DND-41 (cell line): ENCODE data around the gene OTOGL.

Experiments used
- ATAC-seq: fragments of 200-7000 bp; cut with Tn5 transposase; 3 replicates; pipeline ENCODE4 v1.9.1; 2021; ENCODE audit warnings: low read depth; ENCODE audit not compliant: insufficient read depth
- DNase-seq: peaks from one replicate; pipeline ENCODE4 v3.0.0-alpha.2; 2020
- H2AFZ ChIP-seq: 2 replicates; pipeline ENCODE4 v1.6.0; 2012; ENCODE audit warnings: low read depth, low read length
- H3K27ac ChIP-seq: 2 replicates; pipeline ENCODE4 v1.5.1; 2012; ENCODE audit warnings: low read length, inconsistent platforms
- H3K27me3 ChIP-seq: fragments of 200-600 bp; sonication (generic); 2 replicates; pipeline ENCODE4 v1.6.0; 2012; ENCODE audit warnings: low read length, mild to moderate bottlenecking, inconsistent platforms; ENCODE audit not compliant: insufficient read depth, poor library complexity
- H3K36me3 ChIP-seq: 2 replicates; pipeline ENCODE4 v1.5.1; 2012; ENCODE audit warnings: low read length, inconsistent platforms; ENCODE audit not compliant: insufficient read depth
- H3K4me1 ChIP-seq: 2 replicates; pipeline ENCODE4 v1.5.1; 2012; ENCODE audit warnings: mild to moderate bottlenecking, low read length; ENCODE audit not compliant: insufficient read depth
- H3K4me2 ChIP-seq: 2 replicates; pipeline ENCODE4 v1.6.0; 2012; ENCODE audit warnings: mild to moderate bottlenecking, moderate library complexity, low read length, inconsistent platforms; ENCODE audit not compliant: insufficient read depth
- H3K4me3 ChIP-seq, 2 experiments: fragments of 200-600 bp in 1 of 2; shearing (Covaris generic) in 1 of 2; 2 replicates each; pipeline ENCODE4 v1.5.1; 2012 to 2016; ENCODE audit warnings: inconsistent platforms in 2 of 2, low read length in 2 of 2, mild to moderate bottlenecking in 2 of 2, low read depth in 1 of 2, moderate library complexity in 1 of 2
- H3K79me2 ChIP-seq: 2 replicates; pipeline ENCODE4 v1.6.0; 2012; ENCODE audit warnings: low read length, inconsistent platforms; ENCODE audit not compliant: insufficient read depth
- H3K9ac ChIP-seq: 2 replicates; pipeline ENCODE4 v1.6.0; 2012; ENCODE audit warnings: low read depth, mild to moderate bottlenecking, inconsistent platforms, low read length, moderate library complexity
- H3K9me3 ChIP-seq: 2 replicates; pipeline ENCODE4 v1.5.1; 2012; ENCODE audit warnings: low read length, moderate library complexity, mild to moderate bottlenecking, inconsistent platforms; ENCODE audit not compliant: insufficient read depth, severe bottlenecking
- H4K20me1 ChIP-seq: 2 replicates; pipeline ENCODE4 v1.6.0; 2012; ENCODE audit warnings: low read length; ENCODE audit not compliant: insufficient read depth
- EZH2 ChIP-seq: IDR thresholded peaks from 3 replicates; pipeline ENCODE4 v1.6.1; 2012; ENCODE audit warnings: borderline replicate concordance, low read depth, mild to moderate bottlenecking, moderate library complexity, low read length, inconsistent platforms; ENCODE audit not compliant: severe bottlenecking
- TF ChIP-seq, protein P1 (sequence below): IDR thresholded peaks from 2 replicates; pipeline ENCODE4 v1.5.1; 2012; ENCODE audit warnings: borderline replicate concordance, low read length, moderate library complexity, mild to moderate bottlenecking; ENCODE audit not compliant: poor library complexity, severe bottlenecking; ENCODE audit errors: extremely low read depth

Gene OTOGL

GRCh38 chr12:80332827-80333226, 233.5 kb downstream of the OTOGL start:
- H4K20me1 ChIP-seq = no peaks in the 10 kb centered on the region
- H3K4me1 ChIP-seq = no peaks in the 10 kb centered on the region
- no peak overlapping the region for H2AFZ ChIP-seq
- no peak overlapping the region for H3K9ac ChIP-seq
- ATAC-seq (no peak), DNase-seq (no peak)
- no peak overlapping the region for H3K4me2 ChIP-seq
- H3K4me3 ChIP-seq = no peak overlapping the region
- no peaks in the 10 kb centered on the region for H3K27me3 ChIP-seq
- H3K9me3 ChIP-seq = no peaks in the 10 kb centered on the region
- no peaks in the 10 kb centered on the region for H3K79me2 ChIP-seq
- H3K36me3 ChIP-seq = no peaks in the 10 kb centered on the region
- TF ChIP-seq, protein P1, sequence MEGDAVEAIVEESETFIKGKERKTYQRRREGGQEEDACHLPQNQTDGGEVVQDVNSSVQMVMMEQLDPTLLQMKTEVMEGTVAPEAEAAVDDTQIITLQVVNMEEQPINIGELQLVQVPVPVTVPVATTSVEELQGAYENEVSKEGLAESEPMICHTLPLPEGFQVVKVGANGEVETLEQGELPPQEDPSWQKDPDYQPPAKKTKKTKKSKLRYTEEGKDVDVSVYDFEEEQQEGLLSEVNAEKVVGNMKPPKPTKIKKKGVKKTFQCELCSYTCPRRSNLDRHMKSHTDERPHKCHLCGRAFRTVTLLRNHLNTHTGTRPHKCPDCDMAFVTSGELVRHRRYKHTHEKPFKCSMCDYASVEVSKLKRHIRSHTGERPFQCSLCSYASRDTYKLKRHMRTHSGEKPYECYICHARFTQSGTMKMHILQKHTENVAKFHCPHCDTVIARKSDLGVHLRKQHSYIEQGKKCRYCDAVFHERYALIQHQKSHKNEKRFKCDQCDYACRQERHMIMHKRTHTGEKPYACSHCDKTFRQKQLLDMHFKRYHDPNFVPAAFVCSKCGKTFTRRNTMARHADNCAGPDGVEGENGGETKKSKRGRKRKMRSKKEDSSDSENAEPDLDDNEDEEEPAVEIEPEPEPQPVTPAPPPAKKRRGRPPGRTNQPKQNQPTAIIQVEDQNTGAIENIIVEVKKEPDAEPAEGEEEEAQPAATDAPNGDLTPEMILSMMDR = no peak
- TF ChIP-seq EZH2 = no peak
- H3K27ac ChIP-seq = no peak overlapping the region

DNA sequence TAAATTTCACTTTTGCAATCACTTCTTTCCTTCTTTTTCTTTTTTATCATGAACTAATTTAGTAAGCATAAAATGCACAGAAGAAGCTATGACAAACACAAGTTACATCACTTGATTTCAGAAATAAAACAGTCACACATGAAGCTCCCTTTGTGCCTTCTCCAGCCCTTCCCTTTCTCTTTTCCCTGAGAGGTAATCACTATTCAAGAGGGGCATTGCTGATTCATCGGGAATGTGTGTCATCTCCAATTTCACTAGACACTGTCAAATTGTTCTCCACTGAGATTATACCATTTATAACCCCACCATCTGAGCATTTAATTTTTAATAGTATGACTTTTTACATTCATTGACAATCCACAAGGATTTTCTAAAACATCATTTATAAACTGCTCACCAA, 253.1 kb downstream of the OTOGL start:
- ATAC-seq (no peak), DNase-seq (no peak)
- Histone ChIP-seq H3K27me3 (no peaks in the 10 kb centered on the region), H3K4me2 (no peak overlapping the region), H3K4me3 (no peak overlapping the region), H3K27ac (no peak overlapping the region), H3K36me3 (no peaks in the 10 kb centered on the region), H3K9ac (no peak overlapping the region), H2AFZ (no peak overlapping the region), H4K20me1 (no peaks in the 10 kb centered on the region), H3K4me1 (no peaks in the 10 kb centered on the region), H3K79me2 (no peaks in the 10 kb centered on the region), H3K9me3 (no peaks in the 10 kb centered on the region)
- TF ChIP-seq, protein P1 = no peak
- TF ChIP-seq EZH2 = no peak

DNA sequence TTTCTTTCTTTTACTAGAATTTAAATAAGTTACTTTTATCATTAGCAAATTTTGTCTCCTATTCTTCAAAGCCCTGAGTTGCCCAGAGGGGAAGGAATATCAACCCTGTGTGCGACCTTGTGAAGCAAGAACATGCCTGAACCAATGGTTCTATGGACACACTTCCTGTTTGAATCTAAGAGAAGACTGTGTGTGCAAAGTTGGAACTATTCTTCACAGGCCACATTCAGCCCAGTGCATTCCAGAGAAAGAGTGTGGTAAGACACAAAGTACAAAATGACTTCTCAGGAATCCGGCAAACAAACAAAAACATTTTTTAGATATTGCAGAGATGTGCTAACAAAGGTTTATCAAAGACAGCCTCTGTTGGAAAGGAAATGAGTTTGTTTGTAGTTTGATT, 253.9 kb downstream of the OTOGL start:
- no peaks in the 10 kb centered on the region for H3K36me3 ChIP-seq
- H3K79me2 ChIP-seq = no peaks in the 10 kb centered on the region
- H3K4me1 ChIP-seq = no peaks in the 10 kb centered on the region
- H3K4me2 ChIP-seq = no peak overlapping the region
- no peak overlapping the region for H3K9ac ChIP-seq
- DNase-seq = no peak
- H3K4me3 ChIP-seq = no peak overlapping the region
- no peak overlapping the region for H2AFZ ChIP-seq
- no peak overlapping the region for H3K27ac ChIP-seq
- no peak for ATAC-seq
- H3K9me3 ChIP-seq = no peaks in the 10 kb centered on the region
- H4K20me1 ChIP-seq = no peaks in the 10 kb centered on the region
- no peaks in the 10 kb centered on the region for H3K27me3 ChIP-seq
- TF ChIP-seq, protein P1 = no peak
- no peak for TF ChIP-seq EZH2

DNA sequence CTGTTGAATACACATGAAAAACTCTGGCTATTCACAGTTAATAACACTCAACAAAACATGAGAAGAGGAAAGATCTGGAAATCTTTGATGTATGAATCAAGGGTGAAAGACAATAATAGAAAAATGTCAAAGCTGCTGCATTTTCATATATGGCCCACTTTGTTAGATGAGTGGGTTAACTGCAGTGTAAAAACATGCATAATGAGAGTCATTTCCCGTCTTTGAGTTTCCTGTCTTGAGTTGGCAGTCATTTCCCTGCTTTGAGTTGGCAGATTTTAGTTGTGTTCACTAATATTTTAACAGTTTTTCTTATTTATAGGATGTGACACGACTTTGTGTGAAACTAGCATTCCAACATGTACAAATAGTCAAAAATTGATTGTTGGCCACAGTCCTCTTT, 256.8 kb downstream of the OTOGL start:
- Histone ChIP-seq H3K4me3 (no peak overlapping the region), H3K36me3 (no peaks in the 10 kb centered on the region), H3K27me3 (no peaks in the 10 kb centered on the region), H3K4me2 (no peak overlapping the region), H3K9ac (no peak overlapping the region), H3K4me1 (no peaks in the 10 kb centered on the region), H3K79me2 (no peaks in the 10 kb centered on the region), H3K9me3 (no peaks in the 10 kb centered on the region), H3K27ac (no peak overlapping the region), H4K20me1 (no peaks in the 10 kb centered on the region), H2AFZ (no peak overlapping the region)
- no peak for TF ChIP-seq EZH2
- TF ChIP-seq, protein P1 = no peak
- ATAC-seq (no peak), DNase-seq (no peak)
